GM12878 (cell line): Measurements from ENCODE around the gene RABEP1. TPM values are rescaled to one million over a fixed set of nuclear protein-coding genes. Genes with fewer than 3 reads are reported as not detected.

Experiments used
- BRCA1 ChIP-seq: IDR thresholded peaks from 2 replicates; pipeline ENCODE4 v1.6.1; 2011; ENCODE audit warnings: low read depth, low read length, improper control_type of control experiment
- CTCF ChIP-seq, 3 experiments: IDR thresholded peaks in 2 of 3; conservative IDR thresholded peaks in 1 of 3; 2 replicates each; pipeline ENCODE4 v1.5.1; 2011; ENCODE audit warnings: low read depth in 3 of 3, low read length in 3 of 3, mild to moderate bottlenecking in 3 of 3, control low read depth in 2 of 3, moderate library complexity in 2 of 3, inconsistent platforms in 1 of 3, mixed read lengths in 1 of 3; ENCODE audit not compliant: control insufficient read depth in 2 of 3, insufficient read depth in 1 of 3; ENCODE audit errors: extremely low read depth in 1 of 3
- DPF2 ChIP-seq: fragments of 450-650 bp; IDR thresholded peaks from 2 replicates; pipeline ENCODE4 v1.6.1; 2017; ENCODE audit warnings: mild to moderate bottlenecking
- IRF3 ChIP-seq: fragments of 450-650 bp; IDR thresholded peaks from 2 replicates; pipeline ENCODE4 v1.6.1; 2014; ENCODE audit warnings: mild to moderate bottlenecking
- SMARCA5 ChIP-seq: fragments of 450-650 bp; IDR thresholded peaks from 2 replicates; pipeline ENCODE4 v1.6.1; 2017; ENCODE audit warnings: mild to moderate bottlenecking
- USF2 ChIP-seq: IDR thresholded peaks from 2 replicates; pipeline ENCODE4 v1.6.1; 2011; ENCODE audit warnings: low read depth, low read length, improper control_type of control experiment, borderline replicate concordance
- ZNF687 ChIP-seq: fragments of 450-650 bp; IDR thresholded peaks from 2 replicates; pipeline ENCODE4 v1.6.1; 2017; ENCODE audit warnings: mild to moderate bottlenecking, moderate library complexity
- polyA plus RNA-seq, 11 experiments: library from polyadenylated mRNA; depleted of rRNA in 4 of 11; unstranded in 6 of 11; stranded (reverse) in 5 of 11; fragments of >200 nt; fragmentation: Nextera tagmentation in 4 of 11; fragmentation: Illumina TruSeq in 1 of 11; extraction: Ambion mirVana in 4 of 11; extraction: Trizol in 1 of 11; gene quantifications; 1 replicate in 1 of 11; 2 replicates in 10 of 11; pipeline versions ENCODE4 v1.2.1 to v1.2.3, GENCODE V29; 2011 to 2016; ENCODE audit warnings: inconsistent platforms in 2 of 11, missing spikeins in 2 of 11, low read depth in 1 of 11
- total RNA-seq, 4 experiments: library from RNA; depleted of rRNA in 3 of 4; stranded (reverse); fragments of >200 nt in 3 of 4; fragmentation: Illumina TruSeq in 1 of 4; extraction: Trizol in 1 of 4; gene quantifications; 2 replicates each; pipeline versions ENCODE4 v1.2.1 to v1.2.3, GENCODE V29; 2013 to 2021

The RABEP1 gene
- total and polyA plus RNA-seq, 10 of the 15 experiments (the other 5 are each of a cell fraction or from before 2014, with no cell fraction given), result 13.4 to 71.4 (median 59.8) TPM

- no peak for TF ChIP-seq ZNF687
- no peak for TF ChIP-seq CTCF (IDR thresholded peaks at IDR 0.05 in 2 of 3, conservative IDR thresholded peaks at IDR 0.05 in 1 of 3; ENCODE audit: control insufficient read depth in 2 of 3, extremely low read depth in 1 of 3, insufficient read depth in 1 of 3, low read depth in 3 of 3, low read length in 3 of 3)
- no peak for TF ChIP-seq BRCA1
- TF ChIP-seq SMARCA5, result no peak
- no peak for TF ChIP-seq USF2
- TF ChIP-seq DPF2, result no peak
- TF ChIP-seq IRF3, result no peak
Measured at GRCh38 chr17:5352681-5353289, 70.7 kb downstream of the RABEP1 start (continued).
